Skeletal muscle cell (primary cell): ENCODE results near the gene UTP18.
"Not testable (repeated sequence)": the region's sequence is repeated elsewhere in the genome, so short reads cannot be mapped to it uniquely, and the experiment has no call there.

Source experiments
- DNase-seq: peaks from one replicate; pipeline ENCODE4 v3.0.0-alpha.2; 2010; ENCODE audit warnings: low read depth
- H3K4me3 ChIP-seq: 2 replicates; pipeline ENCODE4 v1.5.1; 2011; ENCODE audit warnings: low read depth, mild to moderate bottlenecking, control low read depth, low read length, moderate library complexity

Gene UTP18

GRCh38 chr17:51319186-51319585, 58.8 kb downstream of the UTP18 start:
- no peak for DNase-seq
- no peak overlapping the region for H3K4me3 ChIP-seq

- no peak overlapping the region for H3K4me3 ChIP-seq
- DNase-seq = no peak
Measured at GRCh38 chr17:51322390-51323029, 62.2 kb downstream of the UTP18 start.

- no peak overlapping the region for H3K4me3 ChIP-seq
- DNase-seq = no peak
Measured at GRCh38 chr17:51325471-51325870, 65.1 kb downstream of the UTP18 start.

GRCh38 chr17:51330861-51331503, 70.6 kb downstream of the UTP18 start:
- DNase-seq, H3K4me3 ChIP-seq: not testable (repeated sequence)

- DNase-seq = no peak
- no peak overlapping the region for H3K4me3 ChIP-seq
Measured at GRCh38 chr17:51335006-51335590, 74.8 kb downstream of the UTP18 start.

GRCh38 chr17:51335883-51336822, 75.8 kb downstream of the UTP18 start:
- no peak for DNase-seq
- H3K4me3 ChIP-seq = no peak overlapping the region

- no peak for DNase-seq
- H3K4me3 ChIP-seq = no peak overlapping the region
Measured at GRCh38 chr17:51341457-51341856, 81.1 kb downstream of the UTP18 start.

GRCh38 chr17:51342257-51342656, 81.9 kb downstream of the UTP18 start:
- no peak overlapping the region for H3K4me3 ChIP-seq
- DNase-seq = no peak

GRCh38 chr17:51344532-51344931, 84.2 kb downstream of the UTP18 start:
- no peak for DNase-seq

GRCh38 chr17:51346218-51346982, 86.1 kb downstream of the UTP18 start:
- DNase-seq = no peak
- H3K4me3 ChIP-seq = no peak overlapping the region

More at GRCh38 chr17:51344532-51344931, 84.2 kb downstream of the UTP18 start:
- no peak overlapping the region for H3K4me3 ChIP-seq
